Gastrocnemius medialis (tissue), 4 donors: ENCODE data around the gene ALKAL2.

ENCODE experiments used
- POLR2A ChIP-seq, 2 donors: fragments of 450-650 bp; IDR thresholded peaks; one replicate each; pipeline ENCODE4 v1.6.1; 2017; ENCODE audit warnings: antibody characterized with exemption in 2 of 2, mild to moderate bottlenecking in 2 of 2, moderate library complexity in 2 of 2
- TF ChIP-seq, protein P1 (sequence below), 5 experiments: fragments of 450-650 bp in 3 of 5; fragments of 200-600 bp in 2 of 5; sonication (generic) in 2 of 5; IDR thresholded peaks in 4 of 5; conservative IDR thresholded peaks in 1 of 5; 1 replicate in 4 of 5; 2 replicates in 1 of 5; pipeline ENCODE4 v1.5.1; 2016 to 2019; ENCODE audit warnings: antibody characterized with exemption in 5 of 5, mild to moderate bottlenecking in 3 of 5, moderate library complexity in 3 of 5

DNA sequence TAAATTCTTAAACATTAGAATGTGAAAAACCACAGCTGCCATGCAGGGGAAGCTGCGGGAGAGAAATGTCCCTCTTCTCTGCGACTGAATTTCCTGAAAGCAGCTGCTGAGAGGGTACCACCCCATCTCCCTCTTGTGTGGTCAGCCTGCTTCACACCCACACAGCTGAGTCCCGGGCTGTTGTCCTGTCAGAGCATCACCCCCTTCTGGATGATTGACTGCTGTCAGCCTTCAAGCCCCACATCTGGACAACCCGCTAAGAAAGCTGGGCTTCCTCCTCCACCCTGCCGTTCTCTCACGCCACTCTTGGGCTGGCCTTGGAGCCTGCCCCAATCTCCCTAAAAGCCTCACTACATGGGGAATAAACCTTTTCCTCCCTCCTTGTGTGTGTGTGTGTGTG lies 50.0 kb downstream of the ALKAL2 start:
- TF ChIP-seq, protein P1, sequence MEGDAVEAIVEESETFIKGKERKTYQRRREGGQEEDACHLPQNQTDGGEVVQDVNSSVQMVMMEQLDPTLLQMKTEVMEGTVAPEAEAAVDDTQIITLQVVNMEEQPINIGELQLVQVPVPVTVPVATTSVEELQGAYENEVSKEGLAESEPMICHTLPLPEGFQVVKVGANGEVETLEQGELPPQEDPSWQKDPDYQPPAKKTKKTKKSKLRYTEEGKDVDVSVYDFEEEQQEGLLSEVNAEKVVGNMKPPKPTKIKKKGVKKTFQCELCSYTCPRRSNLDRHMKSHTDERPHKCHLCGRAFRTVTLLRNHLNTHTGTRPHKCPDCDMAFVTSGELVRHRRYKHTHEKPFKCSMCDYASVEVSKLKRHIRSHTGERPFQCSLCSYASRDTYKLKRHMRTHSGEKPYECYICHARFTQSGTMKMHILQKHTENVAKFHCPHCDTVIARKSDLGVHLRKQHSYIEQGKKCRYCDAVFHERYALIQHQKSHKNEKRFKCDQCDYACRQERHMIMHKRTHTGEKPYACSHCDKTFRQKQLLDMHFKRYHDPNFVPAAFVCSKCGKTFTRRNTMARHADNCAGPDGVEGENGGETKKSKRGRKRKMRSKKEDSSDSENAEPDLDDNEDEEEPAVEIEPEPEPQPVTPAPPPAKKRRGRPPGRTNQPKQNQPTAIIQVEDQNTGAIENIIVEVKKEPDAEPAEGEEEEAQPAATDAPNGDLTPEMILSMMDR (IDR thresholded peaks at IDR 0.05 in 4 of 5, conservative IDR thresholded peaks at IDR 0.05 in 1 of 5) = no peak
- no peak for TF ChIP-seq POLR2A (IDR thresholded peaks at IDR 0.05)
